Body of pancreas (tissue), 4 donors: ENCODE data around the gene CLMN.

Experiments
- POLR2A ChIP-seq, 3 donors: fragments of 450-650 bp; IDR thresholded peaks; one replicate each; pipeline ENCODE4 v1.6.1; 2016; ENCODE audit warnings: antibody characterized with exemption in 3 of 3, mild to moderate bottlenecking in 2 of 3
- TF ChIP-seq, protein P1 (sequence below), 7 experiments: fragments of 450-650 bp in 4 of 7; fragments of 200-600 bp in 3 of 7; sonication (generic) in 3 of 7; IDR thresholded peaks; one replicate each; pipeline ENCODE4 v1.5.1; 2016 to 2019; ENCODE audit warnings: antibody characterized with exemption in 7 of 7

- TF ChIP-seq, protein P1, sequence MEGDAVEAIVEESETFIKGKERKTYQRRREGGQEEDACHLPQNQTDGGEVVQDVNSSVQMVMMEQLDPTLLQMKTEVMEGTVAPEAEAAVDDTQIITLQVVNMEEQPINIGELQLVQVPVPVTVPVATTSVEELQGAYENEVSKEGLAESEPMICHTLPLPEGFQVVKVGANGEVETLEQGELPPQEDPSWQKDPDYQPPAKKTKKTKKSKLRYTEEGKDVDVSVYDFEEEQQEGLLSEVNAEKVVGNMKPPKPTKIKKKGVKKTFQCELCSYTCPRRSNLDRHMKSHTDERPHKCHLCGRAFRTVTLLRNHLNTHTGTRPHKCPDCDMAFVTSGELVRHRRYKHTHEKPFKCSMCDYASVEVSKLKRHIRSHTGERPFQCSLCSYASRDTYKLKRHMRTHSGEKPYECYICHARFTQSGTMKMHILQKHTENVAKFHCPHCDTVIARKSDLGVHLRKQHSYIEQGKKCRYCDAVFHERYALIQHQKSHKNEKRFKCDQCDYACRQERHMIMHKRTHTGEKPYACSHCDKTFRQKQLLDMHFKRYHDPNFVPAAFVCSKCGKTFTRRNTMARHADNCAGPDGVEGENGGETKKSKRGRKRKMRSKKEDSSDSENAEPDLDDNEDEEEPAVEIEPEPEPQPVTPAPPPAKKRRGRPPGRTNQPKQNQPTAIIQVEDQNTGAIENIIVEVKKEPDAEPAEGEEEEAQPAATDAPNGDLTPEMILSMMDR (IDR thresholded peaks at IDR 0.05): peak in 1 of 7 experiments; percentile 12
- no peak for TF ChIP-seq POLR2A (IDR thresholded peaks at IDR 0.05)
Observed at GRCh38 chr14:95336192-95336760, 16.6 kb upstream of the CLMN start.
